NCI-H1930 (cell line): Measurements from ENCODE around the gene PBX1.

Source experiments
- DNase-seq, 2 experiments: peaks; one replicate each; lab custom pipeline; 2025; lab: John Stamatoyannopoulos, UW

The PBX1 gene

GRCh38 chr1:164721228-164721496 is 162.2 kb downstream of the PBX1 start:
- DNase-seq, result no peak

GRCh38 chr1:164723296-164723798 is 164.4 kb downstream of the PBX1 start:
- no peak for DNase-seq

GRCh38 chr1:164725401-164725800 is 166.4 kb downstream of the PBX1 start:
- DNase-seq, result no peak

- DNase-seq, result no peak
Measured at GRCh38 chr1:164726235-164726634, 167.3 kb downstream of the PBX1 start.

- DNase-seq, result no peak
Measured at GRCh38 chr1:164728719-164729118, 169.7 kb downstream of the PBX1 start.

GRCh38 chr1:164731161-164731876 is 172.3 kb downstream of the PBX1 start:
- DNase-seq, result no peak

GRCh38 chr1:164733070-164733469 is 174.1 kb downstream of the PBX1 start:
- DNase-seq, result no peak

GRCh38 chr1:164733734-164734133 is 174.8 kb downstream of the PBX1 start:
- DNase-seq, result no peak

GRCh38 chr1:164735315-164736052 is 176.5 kb downstream of the PBX1 start:
- DNase-seq, result no peak

GRCh38 chr1:164736137-164736536 is 177.2 kb downstream of the PBX1 start:
- DNase-seq, result no peak

- no peak for DNase-seq
Measured at GRCh38 chr1:164739189-164739588, 180.2 kb downstream of the PBX1 start.

GRCh38 chr1:164740000-164740526 is 181.1 kb downstream of the PBX1 start:
- DNase-seq, result no peak

GRCh38 chr1:164742745-164743144 is 183.8 kb downstream of the PBX1 start:
- DNase-seq, result no peak

GRCh38 chr1:164743976-164744375 is 185.0 kb downstream of the PBX1 start:
- DNase-seq, result no peak

- no peak for DNase-seq
Measured at GRCh38 chr1:164745736-164746135, 186.8 kb downstream of the PBX1 start.

- DNase-seq, result no peak
Measured at GRCh38 chr1:164746632-164747031, 187.6 kb downstream of the PBX1 start.

- DNase-seq, result no peak
Measured at GRCh38 chr1:164748253-164748899, 189.4 kb downstream of the PBX1 start.

- DNase-seq, result no peak
Measured at GRCh38 chr1:164753521-164754077, 194.6 kb downstream of the PBX1 start.

GRCh38 chr1:164754088-164754600 is 195.2 kb downstream of the PBX1 start:
- DNase-seq, result no peak

GRCh38 chr1:164755690-164756089 is 196.7 kb downstream of the PBX1 start:
- no peak for DNase-seq

GRCh38 chr1:164756741-164757140 is 197.8 kb downstream of the PBX1 start:
- no peak for DNase-seq

GRCh38 chr1:164757625-164758024 is 198.6 kb downstream of the PBX1 start:
- no peak for DNase-seq
